Fibroblast of skin of left quadriceps (primary cell): ENCODE results near the gene MOCS1.

ENCODE experiments used
- DNase-seq, 2 experiments: peaks; one replicate each; pipeline ENCODE4 v3.0.0-alpha.2; 2013; ENCODE audit warnings: low read depth in 2 of 2

The MOCS1 gene

GRCh38 chr6:39924283-39924682 lies 10.0 kb downstream of the MOCS1 start:
- no peak for DNase-seq

GRCh38 chr6:39923861-39924260 lies 10.4 kb downstream of the MOCS1 start:
- DNase-seq, result no peak

DNA sequence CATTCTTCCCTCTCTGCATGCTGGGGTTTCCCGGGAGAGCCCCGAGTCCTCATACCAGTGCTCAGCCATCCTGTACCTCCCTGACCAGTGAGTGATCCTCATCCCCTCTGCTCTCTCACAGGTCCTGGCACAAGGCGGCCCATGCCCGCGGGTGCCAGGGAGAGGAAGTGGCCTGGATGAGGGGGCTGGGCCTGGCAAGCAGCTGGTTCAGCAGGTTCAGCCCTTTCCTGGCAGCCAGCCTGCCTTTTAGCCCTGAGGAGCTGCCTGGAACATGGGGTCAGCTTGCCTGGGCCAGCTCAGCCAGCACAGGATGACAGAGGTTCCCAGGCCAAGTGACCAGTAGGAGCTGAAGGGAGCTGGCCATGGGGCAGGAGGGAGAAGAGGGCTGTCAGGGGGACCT lies 10.9 kb downstream of the MOCS1 start:
- no peak for DNase-seq

- no peak for DNase-seq
Observed at GRCh38 chr6:39922821-39923220, 11.4 kb downstream of the MOCS1 start.

- no peak for DNase-seq
Observed at GRCh38 chr6:39920157-39920556, 14.1 kb downstream of the MOCS1 start.

DNA sequence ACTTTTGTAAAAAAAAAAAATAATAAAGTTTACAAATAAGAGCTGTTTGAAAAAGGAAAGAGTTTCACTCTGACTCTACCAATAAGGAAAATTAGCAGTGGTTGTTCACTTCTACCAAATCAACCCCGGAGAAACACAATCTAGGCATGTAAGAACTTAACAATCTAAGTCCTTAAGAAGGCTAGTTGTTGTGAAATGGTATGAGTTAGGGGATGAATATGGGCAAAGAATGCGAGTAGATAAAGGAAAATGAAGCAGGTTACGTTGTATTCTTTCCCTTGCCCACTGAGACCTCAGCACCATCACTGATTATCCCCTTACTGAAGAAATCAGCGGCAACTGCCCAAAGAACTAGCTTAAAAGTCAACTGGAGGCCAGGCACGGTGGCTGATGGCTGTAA lies 15.4 kb downstream of the MOCS1 start:
- no peak for DNase-seq

GRCh38 chr6:39917981-39918380 lies 16.3 kb downstream of the MOCS1 start:
- DNase-seq, result no peak

DNA sequence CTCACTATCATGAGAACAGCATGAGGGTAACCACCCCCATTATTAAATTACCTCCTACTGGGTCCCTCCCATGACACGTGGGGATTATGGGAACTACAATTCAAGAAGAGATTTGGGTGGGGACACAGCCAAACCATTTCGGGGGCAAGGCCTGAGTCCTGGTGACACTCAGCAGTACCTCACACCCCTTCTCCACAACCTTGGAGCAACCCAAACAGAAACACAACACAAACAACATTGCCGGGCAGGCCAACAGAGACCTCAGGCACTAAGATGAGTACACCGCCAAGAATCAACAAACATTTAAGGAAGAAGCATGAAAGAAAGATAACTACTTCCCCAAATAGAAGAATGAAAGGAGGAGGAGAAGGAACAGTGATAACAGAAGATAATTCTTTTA lies 16.9 kb downstream of the MOCS1 start:
- no peak for DNase-seq

GRCh38 chr6:39915866-39916265 lies 18.4 kb downstream of the MOCS1 start:
- DNase-seq, result no peak

DNA sequence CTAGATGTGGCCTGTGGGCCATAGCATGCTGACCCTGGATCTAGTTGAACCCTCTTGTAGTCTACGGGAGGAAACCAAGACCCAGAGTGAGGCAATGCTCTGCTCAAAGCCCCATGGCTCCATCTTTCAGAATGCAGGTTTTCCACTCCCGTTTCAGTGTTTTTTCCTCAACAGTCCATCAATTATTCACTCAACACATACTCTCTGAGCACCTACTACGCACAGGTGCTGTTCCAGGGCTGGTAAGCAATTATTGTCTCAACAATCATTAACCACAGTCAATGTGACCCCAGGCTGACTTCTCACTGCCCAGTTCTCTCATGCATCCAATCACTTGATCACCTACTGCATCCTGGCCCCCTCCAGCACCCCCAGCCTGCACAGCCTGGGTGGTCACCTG lies 20.0 kb downstream of the MOCS1 start:
- no peak for DNase-seq

DNA sequence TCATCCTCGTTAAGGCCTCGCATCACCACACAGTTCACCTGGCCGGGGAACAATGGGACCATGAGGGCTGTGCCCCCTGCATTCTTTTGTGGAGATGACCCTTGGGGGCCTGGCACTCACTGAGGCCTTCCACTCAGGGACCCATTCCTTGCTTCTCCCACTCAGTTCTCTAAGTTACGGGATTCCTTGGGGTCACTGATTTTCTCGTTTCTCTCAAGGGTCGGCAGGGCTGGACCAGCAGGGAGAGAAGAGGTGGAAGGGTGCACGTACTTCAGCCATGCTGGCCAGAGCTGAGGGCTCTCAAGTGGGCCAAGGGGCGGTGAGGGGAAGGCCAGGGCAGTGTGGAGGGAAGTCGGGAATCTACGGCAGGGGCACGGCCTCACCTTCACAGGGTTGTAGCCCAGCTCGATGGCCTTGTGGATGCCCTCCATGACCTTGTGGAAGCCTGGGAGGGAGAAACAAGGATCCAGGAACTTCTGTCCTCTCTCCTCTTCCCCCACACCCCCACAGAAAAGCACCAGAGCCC lies 20.8 kb downstream of the MOCS1 start:
- DNase-seq, result no peak

- no peak for DNase-seq
Observed at GRCh38 chr6:39912446-39912845, 21.8 kb downstream of the MOCS1 start.

- no peak for DNase-seq
Observed at GRCh38 chr6:39911513-39912125, 22.6 kb downstream of the MOCS1 start.

DNA sequence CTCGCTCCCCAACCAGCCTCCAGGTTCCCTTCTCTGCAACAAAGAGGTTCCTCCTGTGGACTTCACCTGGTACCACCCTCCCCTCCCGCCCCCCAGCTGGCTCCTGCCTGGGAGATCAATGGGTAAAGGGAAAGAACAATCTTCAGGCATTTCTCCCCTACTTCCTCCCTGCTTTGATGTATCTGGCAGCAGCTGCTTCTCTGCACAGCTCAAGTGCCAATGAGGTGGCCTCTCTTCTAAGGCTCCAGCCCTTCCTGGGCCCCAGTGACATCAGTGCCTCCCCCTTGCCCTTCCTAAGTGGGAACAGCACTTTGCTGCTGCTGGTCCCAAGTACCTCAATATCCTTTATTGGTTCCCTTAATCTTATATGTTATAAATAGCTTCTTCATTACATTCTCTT lies 23.5 kb downstream of the MOCS1 start:
- DNase-seq, result no peak

- no peak for DNase-seq
Observed at GRCh38 chr6:39910164-39910563, 24.1 kb downstream of the MOCS1 start.

- no peak for DNase-seq
Observed at GRCh38 chr6:39909701-39910100, 24.6 kb downstream of the MOCS1 start.

DNA sequence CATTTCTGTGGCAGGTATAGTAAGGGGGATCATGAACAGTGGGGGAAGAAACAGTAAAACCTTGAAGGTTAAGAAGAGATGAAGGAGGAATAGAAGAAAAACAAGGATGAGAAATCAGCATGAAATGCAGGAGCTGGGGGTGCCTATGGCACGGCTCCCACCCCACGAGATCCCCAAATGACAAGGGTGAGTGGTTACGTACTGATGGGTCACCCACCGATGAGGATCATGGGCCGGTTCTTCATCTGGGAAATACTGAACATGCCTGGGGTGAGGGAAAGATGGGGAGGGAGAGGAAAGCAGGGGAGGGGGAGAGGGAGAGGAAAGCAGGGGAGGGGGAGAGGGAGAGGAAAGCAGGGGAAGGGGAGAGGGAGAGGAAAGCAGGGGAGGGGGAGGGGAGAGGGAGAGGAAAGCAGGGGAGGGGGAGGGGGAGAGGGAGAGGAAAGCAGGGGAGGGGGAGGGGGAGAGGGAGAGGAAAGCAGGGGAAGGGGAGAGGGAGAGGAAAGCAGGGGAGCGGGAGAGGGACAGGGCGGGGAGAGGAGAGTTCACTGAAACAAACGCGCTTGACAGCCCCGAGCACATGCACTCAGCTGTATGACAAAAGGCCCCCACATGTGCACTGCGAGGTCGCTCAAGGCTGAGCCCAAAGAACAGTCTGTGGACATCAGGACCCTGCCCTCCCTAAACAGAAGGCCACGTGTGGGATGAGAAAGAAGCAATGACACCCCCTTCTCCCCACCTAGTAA lies 25.3 kb downstream of the MOCS1 start:
- DNase-seq, result no peak

DNA sequence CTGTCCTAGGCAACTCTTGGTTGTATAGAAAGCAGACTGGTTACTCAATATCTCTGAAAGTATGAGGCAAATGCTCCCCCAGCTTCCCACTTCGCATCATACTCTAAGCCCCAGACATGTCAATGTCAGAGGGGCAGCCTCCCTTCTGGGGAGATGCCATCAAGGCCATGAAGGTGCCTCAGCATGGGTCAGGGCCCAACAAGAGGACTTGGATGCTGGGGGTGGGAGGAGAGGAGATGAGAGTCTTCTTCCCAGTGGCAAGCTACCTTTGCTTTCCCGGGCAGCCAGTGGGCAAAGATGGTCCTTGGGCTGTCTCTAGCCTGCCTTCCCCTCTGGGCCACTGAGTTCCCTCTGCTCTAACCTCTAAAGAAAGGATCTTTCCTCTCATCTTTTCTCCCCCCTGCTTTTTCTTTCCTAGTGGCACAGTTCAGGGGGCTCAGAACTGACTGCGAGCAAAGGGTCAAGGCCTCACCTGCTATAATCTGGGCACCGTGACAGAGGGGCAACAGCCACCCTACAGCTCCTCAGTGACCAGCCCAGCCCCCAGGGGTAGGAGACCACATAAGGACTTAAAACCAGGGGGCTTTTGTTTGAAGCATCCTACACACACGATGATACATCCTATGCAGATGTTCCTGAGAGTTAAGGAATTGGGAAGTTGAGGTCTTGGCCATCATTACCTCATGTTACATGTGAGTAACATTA lies 26.2 kb downstream of the MOCS1 start:
- no peak for DNase-seq

GRCh38 chr6:39906318-39906761 lies 27.9 kb downstream of the MOCS1 start:
- no peak for DNase-seq

DNA sequence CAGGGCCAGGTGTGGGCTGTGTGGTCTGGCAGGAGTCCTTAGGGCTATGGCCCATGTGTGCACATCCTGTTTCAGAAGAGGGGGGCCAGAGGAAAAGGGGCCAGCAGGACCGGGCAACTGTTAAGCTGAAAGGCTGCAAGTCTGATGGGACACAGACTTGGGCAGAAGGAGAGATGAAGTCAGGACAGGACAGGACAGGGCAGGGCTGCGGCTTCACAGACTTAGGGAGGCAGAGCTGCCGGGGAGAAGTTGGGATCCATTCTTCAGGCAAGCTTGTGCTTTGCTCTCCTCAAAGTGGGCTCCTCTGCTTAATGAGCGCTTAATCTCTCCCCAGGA lies 28.7 kb downstream of the MOCS1 start:
- DNase-seq, result no peak

- no peak for DNase-seq
Observed at GRCh38 chr6:39904946-39905639, 29.2 kb downstream of the MOCS1 start.

GRCh38 chr6:39903656-39904055 lies 30.6 kb downstream of the MOCS1 start:
- DNase-seq, result no peak
